GM23338 (cell line): ENCODE measurements around the gene NPC1L1. TPM values are rescaled to one million over a fixed set of nuclear protein-coding genes. Genes with fewer than 3 reads are reported as not detected.
A peak's percentile ranks its signal among the peaks of the same experiment; 100 is the strongest.

Experiments used
- ATAC-seq: fragments of 200-7000 bp; cut with Tn5 transposase; 3 replicates; pipeline ENCODE4 v1.9.1; 2020
- DNase-seq: peaks from one replicate; pipeline ENCODE4 v3.0.0-alpha.2; 2015; ENCODE audit warnings: low spot score
- H2AFZ ChIP-seq: fragments of 200-600 bp; sonication (generic); 2 replicates; pipeline ENCODE4 v1.8.0; 2016; ENCODE audit warnings: antibody characterized with exemption, mild to moderate bottlenecking, moderate library complexity
- H3F3A ChIP-seq: fragments of 200-600 bp; sonication (generic); replicated peaks from 2 replicates; pipeline ENCODE4 v1.8.0; 2017; ENCODE audit warnings: antibody characterized with exemption, mixed run types, low read depth
- H3K27ac ChIP-seq: fragments of 200-600 bp; sonication (generic); 2 replicates; pipeline ENCODE4 v1.6.1; 2016; ENCODE audit warnings: low read depth
- H3K27me3 ChIP-seq: fragments of 200-600 bp; sonication (generic); 2 replicates; pipeline ENCODE4 v1.8.0; 2016; ENCODE audit warnings: mild to moderate bottlenecking, mixed run types, moderate library complexity; ENCODE audit not compliant: insufficient read depth
- H3K36me3 ChIP-seq: fragments of 200-600 bp; sonication (generic); 2 replicates; pipeline ENCODE4 v1.8.0; 2016; ENCODE audit warnings: mild to moderate bottlenecking; ENCODE audit not compliant: insufficient read depth
- H3K4me1 ChIP-seq: fragments of 200-600 bp; sonication (generic); 2 replicates; pipeline ENCODE4 v1.8.0; 2016; ENCODE audit warnings: mild to moderate bottlenecking, moderate library complexity; ENCODE audit not compliant: insufficient read depth
- H3K4me2 ChIP-seq: fragments of 200-600 bp; sonication (generic); 2 replicates; pipeline ENCODE4 v1.7.1; 2017; ENCODE audit warnings: mixed run types
- H3K4me3 ChIP-seq: fragments of 200-600 bp; sonication (generic); 2 replicates; pipeline ENCODE4 v1.6.1; 2016; ENCODE audit warnings: mixed run types
- H3K79me2 ChIP-seq: fragments of 200-600 bp; sonication (generic); replicated peaks from 2 replicates; pipeline ENCODE4 v1.8.0; 2017; ENCODE audit warnings: mild to moderate bottlenecking; ENCODE audit not compliant: insufficient read depth
- H3K9me2 ChIP-seq: fragments of 200-600 bp; sonication (generic); 2 replicates; pipeline ENCODE4 v1.8.0; 2017; ENCODE audit not compliant: insufficient read depth
- H4K20me1 ChIP-seq: fragments of 200-600 bp; sonication (generic); replicated peaks from 2 replicates; pipeline ENCODE4 v1.8.0; 2017; ENCODE audit warnings: mild to moderate bottlenecking; ENCODE audit not compliant: insufficient read depth
- H3K27ac Mint-ChIP-seq: 2 replicates; pipeline ENCODE4 v1.8.0; 2020; ENCODE audit warnings: inconsistent platforms, mild to moderate bottlenecking, moderate library complexity, mixed read lengths
- H3K27me3 Mint-ChIP-seq: 3 replicates; pipeline ENCODE4 v1.8.0; 2022; ENCODE audit warnings: low read depth, mild to moderate bottlenecking, moderate library complexity, mixed read lengths, inconsistent platforms; ENCODE audit not compliant: insufficient read depth, poor library complexity
- H3K36me3 Mint-ChIP-seq: 3 replicates; pipeline ENCODE4 v1.8.0; 2021; ENCODE audit warnings: low read depth, mild to moderate bottlenecking, inconsistent platforms, moderate library complexity, mixed read lengths
- H3K4me1 Mint-ChIP-seq: 3 replicates; pipeline ENCODE4 v1.8.0; 2020; ENCODE audit warnings: mild to moderate bottlenecking, inconsistent platforms, mixed read lengths
- H3K4me3 Mint-ChIP-seq: 3 replicates; pipeline ENCODE4 v1.8.0; 2021; ENCODE audit warnings: moderate library complexity, mild to moderate bottlenecking, inconsistent platforms, mixed read lengths
- H3K9me3 Mint-ChIP-seq: 3 replicates; pipeline ENCODE4 v1.8.0; 2020; ENCODE audit warnings: moderate library complexity, mild to moderate bottlenecking, inconsistent platforms, mixed read lengths
- CREB1 ChIP-seq: fragments of 250-450 bp; sonication (Bioruptor Pico); IDR thresholded peaks from 2 replicates; pipeline ENCODE4 v1.5.0; 2020; ENCODE audit warnings: low read depth, mild to moderate bottlenecking, moderate library complexity
- CTCF ChIP-seq, 2 experiments: fragments of 200-600 bp in 1 of 2; sonication (generic) in 1 of 2; conservative IDR thresholded peaks; 2 replicates each; pipeline versions ENCODE4 v1.5.1 to v1.6.1; 2016 to 2017; ENCODE audit warnings: antibody characterized with exemption in 2 of 2, low read depth in 2 of 2, mild to moderate bottlenecking in 2 of 2, moderate library complexity in 1 of 2
- ETS1 ChIP-seq: IDR thresholded peaks from 2 replicates; pipeline ENCODE4 v1.6.1; 2016; ENCODE audit warnings: antibody characterized with exemption
- EZH2 ChIP-seq: fragments of 200-600 bp; sonication (generic); IDR thresholded peaks from one replicate; pipeline ENCODE4 v1.8.0; 2017; ENCODE audit warnings: antibody characterized with exemption, mild to moderate bottlenecking, low read depth; ENCODE audit not compliant: unreplicated experiment
- EZH2phosphoT487 ChIP-seq: fragments of 200-600 bp; sonication (generic); IDR thresholded peaks from one replicate; pipeline ENCODE4 v1.8.1; 2018; ENCODE audit warnings: antibody characterized with exemption; ENCODE audit not compliant: unreplicated experiment
- JUNB ChIP-seq: IDR thresholded peaks from one replicate; pipeline ENCODE4 v1.6.1; 2016; ENCODE audit warnings: antibody characterized with exemption; ENCODE audit not compliant: unreplicated experiment
- POLR2AphosphoS5 ChIP-seq: IDR thresholded peaks from 2 replicates; pipeline ENCODE4 v1.6.1; 2016; ENCODE audit warnings: antibody characterized with exemption, low read depth
- REST ChIP-seq: IDR thresholded peaks from one replicate; pipeline ENCODE4 v1.6.1; 2018; ENCODE audit warnings: antibody characterized with exemption; ENCODE audit not compliant: unreplicated experiment
- STAT1 ChIP-seq: IDR thresholded peaks from one replicate; pipeline ENCODE4 v1.6.1; 2016; ENCODE audit warnings: antibody characterized with exemption; ENCODE audit not compliant: unreplicated experiment
- ZNF114 ChIP-seq: fragments of 250-450 bp; sonication (Bioruptor Pico); IDR thresholded peaks from 2 replicates; pipeline ENCODE4 v1.5.0; 2020; ENCODE audit warnings: mild to moderate bottlenecking, moderate library complexity
- ZNF331 ChIP-seq: fragments of 250-450 bp; sonication (Bioruptor Pico); IDR thresholded peaks from 2 replicates; pipeline ENCODE4 v1.5.0; 2020; ENCODE audit warnings: low read depth, mild to moderate bottlenecking, moderate library complexity
- ZNF462 ChIP-seq: fragments of 250-450 bp; sonication (Bioruptor Pico); IDR thresholded peaks from 2 replicates; pipeline ENCODE4 v1.5.0; 2020; ENCODE audit warnings: mild to moderate bottlenecking, moderate library complexity
- polyA plus RNA-seq: library from polyadenylated mRNA; unstranded; fragments of >200 nt; fragmentation: Nextera tagmentation; extraction: Ambion mirVana; gene quantifications from 2 replicates; pipeline ENCODE4 v1.2.1, GENCODE V29; 2016
- total RNA-seq: library from RNA; depleted of rRNA; stranded (reverse); fragments of >200 nt; shearing (Covaris generic); gene quantifications from 2 replicates; pipeline ENCODE4 v1.2.3, GENCODE V29; 2014

Gene NPC1L1
- total and polyA plus RNA-seq, 2 experiments from 2014 or later: 0.03 TPM; not detected in 1

- H3K4me2 ChIP-seq: peak overlapping the region; percentile 100
- H2AFZ ChIP-seq: peak overlapping the region; percentile 78; the same call in 1 of the 2 replicates
- peaks cover 10% of the 10 kb centered on the region for H3K27me3 Mint-ChIP-seq
- no peaks in the 10 kb centered on the region for H3K27me3 ChIP-seq
- peaks cover 5% of the 10 kb centered on the region; the same call in 1 of the 2 replicates for H4K20me1 ChIP-seq
- H3K9me3 Mint-ChIP-seq: no peaks in the 10 kb centered on the region; the same call in 2 of the 3 replicates
- H3K4me3 ChIP-seq: peak overlapping the region; percentile 94
- peak overlapping the region; percentile 90 for H3K27ac ChIP-seq
- no peak for DNase-seq
- ATAC-seq: no peak
- peaks cover 65% of the 10 kb centered on the region for H3K36me3 Mint-ChIP-seq
- peaks cover 32% of the 10 kb centered on the region for H3K36me3 ChIP-seq
- peak overlapping the region; percentile 96 for H3K27ac Mint-ChIP-seq
- peaks cover 15% of the 10 kb centered on the region for H3K4me1 ChIP-seq
- H3K9me2 ChIP-seq: no peaks in the 10 kb centered on the region
- peaks cover 18% of the 10 kb centered on the region for H3K4me1 Mint-ChIP-seq
- H3F3A ChIP-seq: peaks cover 10% of the 10 kb centered on the region
- TF ChIP-seq POLR2AphosphoS5 (no peak), ETS1 (no peak), REST (no peak), STAT1 (no peak), EZH2phosphoT487 (no peak), CTCF (conservative IDR thresholded peaks at IDR 0.05; ENCODE audit: low read depth in 2 of 2) (no peak), JUNB (no peak), EZH2 (no peak), ZNF331 (CRISPR knock-in tag) (no peak), ZNF462 (CRISPR knock-in tag) (no peak), ZNF114 (no peak), CREB1 (no peak)
- H3K4me3 Mint-ChIP-seq: peak overlapping the region; percentile 98
- H3K79me2 ChIP-seq: peaks cover 22% of the 10 kb centered on the region
These were observed 33.2 kb upstream of the NPC1L1 start for GRCh38 chr7:44574287-44574872.
